ENCODE results near the gene CKS2.

CKS2 gene

DNA sequence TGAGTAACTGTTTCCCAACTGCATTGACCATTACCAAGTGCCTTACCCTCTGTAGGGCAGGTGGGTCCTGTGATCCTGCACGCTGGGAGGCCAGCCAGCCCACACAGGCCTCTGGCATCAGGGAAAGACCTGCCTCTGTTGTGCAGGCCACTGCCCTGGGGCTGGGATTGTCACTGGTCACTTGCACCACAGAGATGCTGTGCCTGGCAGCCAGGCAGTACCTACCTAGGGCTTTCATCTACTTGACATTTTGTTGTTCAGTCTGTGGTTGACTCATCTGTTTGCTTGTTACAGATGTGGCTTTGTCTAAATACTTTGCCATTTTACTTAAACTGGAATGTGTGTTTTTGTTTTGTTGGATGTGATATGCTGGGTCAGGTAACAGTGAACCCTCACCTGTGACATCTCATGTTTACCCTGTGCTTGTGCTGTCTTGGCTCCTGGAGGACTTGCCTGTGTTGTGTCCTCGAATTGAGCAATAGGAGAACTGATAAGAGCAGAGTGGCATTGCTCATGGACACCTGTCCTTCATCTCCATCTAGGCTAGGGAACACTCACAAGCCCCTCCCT lies 40.1 kb downstream of the CKS2 start:
- no peak for DNase-seq (ENCODE audit: low spot score)

DNA sequence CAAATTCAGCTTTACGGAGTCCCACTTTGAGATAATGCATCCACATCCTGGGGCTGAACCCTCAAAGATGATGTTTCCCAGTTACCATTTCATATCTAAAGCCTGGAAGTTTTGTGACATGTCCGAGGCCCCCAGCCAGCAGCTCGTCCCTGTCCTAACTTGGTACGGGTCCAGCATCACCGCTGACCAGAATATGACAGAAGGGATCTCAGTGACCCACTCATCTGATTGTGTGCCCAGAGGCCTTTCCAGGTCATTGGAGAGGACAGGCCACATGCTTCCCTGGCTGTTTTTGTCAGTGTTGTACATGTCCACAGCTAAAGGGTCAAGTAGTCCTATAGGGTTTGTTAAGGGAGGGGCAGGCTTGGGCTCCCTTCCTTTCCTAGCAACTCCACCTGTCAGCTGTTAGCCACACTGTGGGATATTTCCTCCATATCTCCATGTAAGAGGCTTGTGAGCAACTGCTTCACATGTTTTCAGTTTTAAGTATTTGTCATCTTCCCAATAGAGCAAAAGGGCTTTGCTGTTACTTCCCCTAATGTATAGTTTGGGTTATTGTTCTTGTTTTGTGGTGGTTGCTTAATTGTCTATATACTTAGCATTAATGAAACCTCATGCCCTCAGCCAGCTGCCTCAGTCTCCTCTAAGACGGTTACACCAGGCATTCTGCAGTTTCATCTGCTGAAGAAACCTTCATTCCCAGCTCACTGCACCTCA lies 40.7 kb downstream of the CKS2 start:
- DNase-seq (ENCODE audit: low spot score) = no peak

DNA sequence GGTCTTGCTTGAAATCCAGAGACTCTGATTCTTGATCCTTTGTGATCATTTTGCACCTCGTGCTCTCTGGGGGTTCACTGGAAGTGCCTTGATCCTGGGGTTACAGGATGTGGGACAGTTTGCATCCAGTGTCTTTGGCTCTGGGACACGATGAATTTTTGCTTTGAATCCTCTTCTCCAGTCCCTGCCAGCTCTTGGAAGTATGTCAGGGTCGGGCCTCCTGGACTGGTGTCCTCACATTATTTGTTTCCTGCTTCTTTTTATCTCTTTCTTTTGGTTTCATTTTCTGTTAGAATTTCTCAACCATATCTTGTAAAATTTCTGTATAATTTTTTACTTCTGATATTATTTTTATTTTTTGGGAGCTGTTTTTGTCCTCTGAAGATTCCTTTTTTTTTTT lies 41.5 kb downstream of the CKS2 start:
- DNase-seq (ENCODE audit: low spot score) = no peak

- no peak for DNase-seq (ENCODE audit: low spot score)
These were observed 42.1 kb downstream of the CKS2 start for GRCh38 chr9:89352874-89353649.

DNA sequence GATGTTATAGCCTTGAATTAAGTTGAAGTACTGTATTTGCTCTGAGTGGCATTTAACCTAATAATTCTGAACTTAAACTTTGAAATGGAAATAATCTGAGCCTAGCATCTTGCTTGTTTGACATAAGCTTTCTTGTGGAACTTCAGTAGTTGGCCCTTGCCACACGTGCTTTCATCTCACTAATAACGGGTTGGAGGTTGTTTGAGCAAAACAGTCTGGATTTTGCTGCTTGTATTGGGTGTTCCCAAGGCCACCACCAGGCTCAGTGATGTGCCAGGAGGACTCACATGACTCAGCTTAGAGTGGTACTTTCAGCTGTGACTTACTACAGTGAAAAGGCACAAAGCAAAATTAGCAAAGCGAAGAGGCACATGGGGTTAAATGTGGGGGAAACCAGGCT lies 43.0 kb downstream of the CKS2 start:
- no peak for DNase-seq (ENCODE audit: low spot score)

DNA sequence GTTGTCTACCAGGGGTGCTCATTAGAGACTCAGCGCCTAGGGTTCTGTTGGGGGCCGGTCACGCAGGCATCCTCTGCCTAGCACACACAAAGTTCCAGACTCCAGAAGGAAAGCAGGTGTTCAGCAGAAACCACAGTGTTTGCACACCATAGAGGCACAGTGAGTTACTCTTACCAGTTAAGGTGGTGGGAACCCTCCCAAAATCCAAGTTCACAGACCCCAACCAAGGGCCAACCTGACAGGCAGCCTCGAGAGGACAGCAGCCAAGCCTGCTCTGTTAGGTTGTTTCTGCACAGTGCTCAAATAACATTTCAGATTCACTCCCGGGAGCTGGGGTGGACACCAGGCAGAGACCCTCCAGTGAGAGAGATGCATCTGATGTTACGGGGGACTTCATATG lies 43.5 kb downstream of the CKS2 start:
- DNase-seq (ENCODE audit: low spot score) = no peak

- no peak for DNase-seq (ENCODE audit: low spot score)
These were observed 45.8 kb downstream of the CKS2 start for GRCh38 chr9:89356782-89357181.

- DNase-seq (ENCODE audit: low spot score) = no peak
These were observed 46.6 kb downstream of the CKS2 start for GRCh38 chr9:89357331-89358197.

GRCh38 chr9:89358376-89358916 lies 47.5 kb downstream of the CKS2 start:
- DNase-seq (ENCODE audit: low spot score) = no peak

DNA sequence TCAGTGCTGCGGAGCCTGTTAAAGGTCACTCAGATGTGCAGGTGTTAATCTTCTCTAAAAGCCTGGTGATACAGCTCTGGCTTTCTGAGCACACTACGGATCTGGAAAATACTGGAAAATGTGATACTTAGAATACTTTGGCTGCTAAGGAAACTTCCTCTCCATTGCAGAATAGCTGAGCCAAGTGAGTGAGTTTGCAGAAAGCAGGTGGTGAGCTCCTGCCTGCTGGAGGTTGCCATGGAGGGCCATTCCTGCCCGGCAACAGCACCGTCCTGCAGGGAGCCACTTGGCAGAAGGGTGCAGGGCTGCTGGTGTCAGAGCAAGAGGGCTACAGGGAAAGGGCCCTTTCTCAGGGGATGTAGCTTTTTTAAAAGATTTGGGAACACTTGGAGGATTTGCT lies 48.0 kb downstream of the CKS2 start:
- DNase-seq (ENCODE audit: low spot score) = peak; percentile 63

DNA sequence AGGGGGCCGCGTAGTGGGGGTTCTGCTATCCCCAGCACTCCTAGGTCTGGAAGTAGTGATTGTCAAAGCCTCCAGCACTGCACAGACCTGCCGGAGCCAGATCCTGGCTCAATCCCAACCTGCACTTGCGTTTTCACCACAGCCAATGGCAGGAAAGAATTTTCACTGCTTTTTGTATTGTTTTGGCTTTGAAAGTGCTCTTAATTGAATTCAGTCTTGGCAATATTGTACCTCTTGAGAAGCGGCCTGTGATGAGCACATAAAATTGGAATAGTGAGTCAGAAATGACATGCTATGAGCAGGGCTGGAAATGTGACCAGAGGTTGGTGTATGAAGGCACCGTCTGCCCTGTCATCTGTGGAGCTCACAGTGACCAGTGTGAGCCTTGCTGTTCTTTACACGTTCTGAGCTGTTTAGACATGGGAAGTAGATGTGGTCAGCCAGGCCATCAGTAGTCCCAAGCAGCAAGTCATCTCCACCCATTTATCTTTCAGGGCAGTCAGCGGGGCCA lies 48.8 kb downstream of the CKS2 start:
- DNase-seq (ENCODE audit: low spot score) = no peak

DNA sequence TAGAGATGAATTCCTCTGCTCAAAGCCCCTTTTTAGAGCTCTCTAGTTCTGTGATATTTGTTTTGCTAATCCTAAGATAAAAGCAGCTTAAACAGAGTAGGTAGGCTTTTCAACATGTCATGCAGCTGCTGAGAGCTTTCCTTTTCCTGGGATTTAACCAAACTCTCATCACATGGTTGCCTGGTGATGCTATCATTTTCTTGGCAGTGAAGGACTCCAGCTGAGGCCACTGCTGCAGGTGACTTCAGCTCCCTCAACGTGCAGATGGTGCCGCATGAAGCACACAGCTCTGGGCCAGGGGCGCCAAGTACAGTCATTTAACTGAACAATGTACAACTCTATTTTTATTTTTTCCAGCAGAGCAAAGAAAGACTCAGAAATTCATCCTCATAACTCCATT lies 49.5 kb downstream of the CKS2 start:
- DNase-seq (ENCODE audit: low spot score) = peak; percentile 60

DNA sequence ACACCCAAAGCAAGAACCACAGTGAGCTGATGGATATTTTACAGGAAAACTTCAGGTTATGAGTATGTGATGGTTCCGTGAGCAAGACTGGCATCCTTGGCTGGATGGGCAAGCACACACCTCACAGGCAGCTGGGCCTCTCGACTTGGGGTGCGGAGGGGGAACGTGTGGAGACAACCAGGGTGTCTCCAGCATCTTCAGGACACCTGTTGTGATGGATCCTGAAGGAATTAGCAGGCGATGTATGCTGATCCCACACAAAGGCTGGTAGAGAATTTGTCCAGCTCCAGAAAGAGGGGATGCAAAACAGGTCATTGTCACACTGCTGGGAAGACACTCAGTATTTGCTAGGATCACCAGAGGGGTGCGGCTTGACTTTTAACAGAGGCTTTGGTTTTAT lies 50.0 kb downstream of the CKS2 start:
- no peak for DNase-seq (ENCODE audit: low spot score)

DNA sequence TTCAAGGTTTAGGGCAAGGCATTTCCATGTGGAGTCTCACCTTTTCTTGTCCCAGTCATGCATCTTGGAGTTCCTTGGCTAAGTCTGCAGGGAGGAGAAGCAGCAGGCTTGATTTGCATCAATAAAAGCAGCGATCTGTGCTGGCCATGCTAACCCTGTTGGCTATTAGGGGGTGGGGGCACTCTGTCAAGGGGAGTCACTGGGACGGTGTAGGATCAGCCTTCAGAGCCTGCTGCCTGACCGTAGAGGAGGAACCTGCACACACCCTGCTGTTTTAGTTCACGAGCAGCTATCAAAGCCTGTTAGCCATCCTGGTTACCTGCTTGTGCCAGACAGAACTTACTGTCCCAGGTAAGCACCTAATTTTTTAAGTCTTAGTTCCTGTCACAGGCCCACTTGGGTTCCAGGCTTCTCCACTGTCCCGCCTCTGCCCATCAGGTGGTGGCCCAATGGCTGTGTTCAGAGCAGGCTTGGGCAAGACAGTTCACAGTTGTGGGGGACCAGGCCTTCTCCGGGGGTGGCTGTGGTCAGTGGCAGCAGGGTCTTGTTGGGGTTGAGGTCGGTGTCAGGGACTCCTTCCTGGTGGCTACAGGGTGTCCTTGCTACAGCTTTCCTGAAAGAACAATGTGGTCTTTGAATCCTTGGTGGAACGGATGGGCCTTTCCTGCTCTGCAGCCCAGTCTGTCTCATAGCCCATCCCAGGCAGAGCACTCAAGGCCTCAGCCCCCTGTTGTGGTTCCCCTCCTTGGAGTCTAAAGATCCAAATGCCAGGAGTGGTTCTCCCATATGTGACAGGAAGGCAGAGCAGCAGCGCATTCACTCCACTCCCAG lies 51.0 kb downstream of the CKS2 start:
- no peak for DNase-seq (ENCODE audit: low spot score)

- no peak for DNase-seq (ENCODE audit: low spot score)
These were observed 51.8 kb downstream of the CKS2 start for GRCh38 chr9:89362647-89363310.

DNA sequence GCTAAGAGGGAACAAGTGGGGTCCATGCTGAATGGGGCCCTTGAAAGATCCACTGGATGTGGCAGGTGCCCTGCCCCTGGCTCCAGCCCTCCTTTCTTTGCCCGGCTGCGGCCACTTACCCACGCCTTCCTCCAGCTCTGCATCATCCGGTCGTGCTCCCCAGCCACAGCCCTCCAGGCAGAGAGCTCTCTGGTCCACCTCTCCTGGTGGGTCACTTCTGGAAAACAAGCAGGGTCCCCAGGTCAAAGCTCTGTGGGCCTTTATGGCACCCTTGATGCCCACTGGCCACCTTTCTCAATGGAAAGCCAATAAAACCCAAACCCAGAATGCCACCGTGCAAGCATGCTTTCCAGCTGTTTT lies 52.3 kb downstream of the CKS2 start:
- no peak for DNase-seq (ENCODE audit: low spot score)

GRCh38 chr9:89363921-89364665 lies 53.1 kb downstream of the CKS2 start:
- no peak for DNase-seq (ENCODE audit: low spot score)

GRCh38 chr9:89364666-89365531 lies 53.9 kb downstream of the CKS2 start:
- no peak for DNase-seq (ENCODE audit: low spot score)

DNA sequence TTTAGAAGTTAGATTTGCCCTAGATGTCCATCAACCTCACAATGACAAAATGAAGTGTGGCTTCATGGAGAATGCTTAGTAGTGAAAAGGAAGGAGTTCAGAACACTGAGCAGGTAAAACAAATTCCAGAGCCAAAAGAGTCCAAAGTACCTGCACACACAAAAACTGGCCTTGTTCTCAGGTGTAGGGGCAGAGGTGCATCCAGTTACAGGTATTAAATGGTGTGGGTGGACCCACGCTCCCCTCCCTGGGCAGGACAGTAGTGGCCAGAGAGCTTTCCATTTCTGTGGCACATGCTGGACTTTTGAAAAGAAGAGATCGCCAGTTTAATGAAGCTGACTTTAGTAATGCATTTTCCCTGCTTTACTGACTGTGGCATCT lies 54.5 kb downstream of the CKS2 start:
- DNase-seq (ENCODE audit: low spot score) = no peak
